Hematopoietic multipotent progenitor cell treated with erythropoietin and hydrocortisone succinate and interleukin-3 and kit ligand, for 15 days (in vitro differentiated cells): ENCODE data around the gene UCN2.
"Not testable (repeated sequence)": the region's sequence is repeated elsewhere in the genome, so short reads cannot be mapped to it uniquely, and the experiment has no call there.

ENCODE experiments used
- DNase-seq: peaks from one replicate; pipeline ENCODE4 v3.0.0-alpha.2; 2015; ENCODE audit warnings: low spot score

The UCN2 gene

GRCh38 chr3:48536116-48536515, 27.5 kb downstream of the UCN2 start:
- no peak for DNase-seq

GRCh38 chr3:48535578-48535977, 28.0 kb downstream of the UCN2 start:
- DNase-seq, result no peak

GRCh38 chr3:48532977-48533337, 30.6 kb downstream of the UCN2 start:
- DNase-seq, result no peak

- no peak for DNase-seq
Measured at GRCh38 chr3:48532271-48532976, 31.2 kb downstream of the UCN2 start.

GRCh38 chr3:48530701-48531100, 32.9 kb downstream of the UCN2 start:
- DNase-seq, result not testable (repeated sequence)

GRCh38 chr3:48528754-48529153, 34.8 kb downstream of the UCN2 start:
- DNase-seq, result no peak

GRCh38 chr3:48528048-48528447, 35.5 kb downstream of the UCN2 start:
- no peak for DNase-seq

- DNase-seq, result no peak
Measured at GRCh38 chr3:48524970-48525369, 38.6 kb downstream of the UCN2 start.

- DNase-seq, result no peak
Measured at GRCh38 chr3:48521635-48522034, 41.9 kb downstream of the UCN2 start.

GRCh38 chr3:48519277-48519643, 44.3 kb downstream of the UCN2 start:
- no peak for DNase-seq

- no peak for DNase-seq
Measured at GRCh38 chr3:48518638-48519276, 44.8 kb downstream of the UCN2 start.

- no peak for DNase-seq
Measured at GRCh38 chr3:48518069-48518468, 45.5 kb downstream of the UCN2 start.

GRCh38 chr3:48516571-48516970, 47.0 kb downstream of the UCN2 start:
- no peak for DNase-seq

- no peak for DNase-seq
Measured at GRCh38 chr3:48514431-48515227, 49.0 kb downstream of the UCN2 start.
